GM19455 (cell line): ENCODE data around the gene NATD1.

Experiments used
- ATAC-seq: cut with Tn5 transposase; IDR thresholded peaks from one replicate; pipeline ENCODE4 v1.9.1; 2021; ENCODE audit not compliant: unreplicated experiment

The NATD1 gene, protein sequence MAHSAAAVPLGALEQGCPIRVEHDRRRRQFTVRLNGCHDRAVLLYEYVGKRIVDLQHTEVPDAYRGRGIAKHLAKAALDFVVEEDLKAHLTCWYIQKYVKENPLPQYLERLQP

DNA sequence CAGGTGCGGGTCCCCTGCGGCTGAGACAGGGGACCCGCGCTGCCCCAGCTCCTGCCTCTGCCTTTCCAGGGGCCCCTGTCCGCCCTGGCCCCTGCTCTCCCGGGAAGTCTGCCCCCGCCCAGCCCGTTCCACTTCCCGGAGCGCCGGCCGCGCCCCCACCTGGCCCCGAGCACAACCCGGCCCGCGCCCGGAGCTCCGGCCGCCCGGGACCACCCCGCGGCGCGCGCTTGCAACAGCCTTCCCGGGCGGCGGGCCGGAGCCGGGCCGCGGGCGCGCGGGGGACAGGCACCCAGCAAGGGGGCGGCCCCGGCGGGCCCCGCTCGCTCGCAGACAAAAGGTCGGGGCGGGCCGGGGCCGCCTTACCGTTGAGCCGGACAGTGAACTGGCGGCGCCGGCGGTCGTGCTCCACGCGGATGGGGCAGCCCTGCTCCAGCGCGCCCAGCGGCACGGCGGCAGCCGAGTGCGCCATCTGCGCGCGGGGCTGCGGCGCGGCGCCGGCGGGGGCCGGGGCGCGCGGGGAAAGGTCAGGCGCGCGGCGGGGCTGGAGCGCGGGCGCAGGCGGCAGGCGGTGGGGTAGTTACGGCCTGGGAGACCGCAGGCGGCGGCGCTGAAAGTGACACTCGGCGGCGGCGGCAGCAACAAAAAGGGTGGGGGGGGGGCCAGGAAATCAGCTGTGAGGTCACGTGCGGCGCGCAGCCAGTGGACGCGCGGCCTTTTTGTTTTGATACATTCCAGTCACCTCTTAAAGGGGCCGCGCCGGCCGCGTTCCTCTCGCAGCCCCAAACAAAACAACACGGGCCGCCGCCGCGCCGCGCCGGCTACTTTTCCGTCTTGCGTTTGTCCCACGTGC is at the start of gene NATD1:
NATD1 (minus strand) TSS at position 615 of the 850 bp plus-strand sequence; CDS start at position 469, 146 bp downstream.
- ATAC-seq, result peak; percentile 77

DNA sequence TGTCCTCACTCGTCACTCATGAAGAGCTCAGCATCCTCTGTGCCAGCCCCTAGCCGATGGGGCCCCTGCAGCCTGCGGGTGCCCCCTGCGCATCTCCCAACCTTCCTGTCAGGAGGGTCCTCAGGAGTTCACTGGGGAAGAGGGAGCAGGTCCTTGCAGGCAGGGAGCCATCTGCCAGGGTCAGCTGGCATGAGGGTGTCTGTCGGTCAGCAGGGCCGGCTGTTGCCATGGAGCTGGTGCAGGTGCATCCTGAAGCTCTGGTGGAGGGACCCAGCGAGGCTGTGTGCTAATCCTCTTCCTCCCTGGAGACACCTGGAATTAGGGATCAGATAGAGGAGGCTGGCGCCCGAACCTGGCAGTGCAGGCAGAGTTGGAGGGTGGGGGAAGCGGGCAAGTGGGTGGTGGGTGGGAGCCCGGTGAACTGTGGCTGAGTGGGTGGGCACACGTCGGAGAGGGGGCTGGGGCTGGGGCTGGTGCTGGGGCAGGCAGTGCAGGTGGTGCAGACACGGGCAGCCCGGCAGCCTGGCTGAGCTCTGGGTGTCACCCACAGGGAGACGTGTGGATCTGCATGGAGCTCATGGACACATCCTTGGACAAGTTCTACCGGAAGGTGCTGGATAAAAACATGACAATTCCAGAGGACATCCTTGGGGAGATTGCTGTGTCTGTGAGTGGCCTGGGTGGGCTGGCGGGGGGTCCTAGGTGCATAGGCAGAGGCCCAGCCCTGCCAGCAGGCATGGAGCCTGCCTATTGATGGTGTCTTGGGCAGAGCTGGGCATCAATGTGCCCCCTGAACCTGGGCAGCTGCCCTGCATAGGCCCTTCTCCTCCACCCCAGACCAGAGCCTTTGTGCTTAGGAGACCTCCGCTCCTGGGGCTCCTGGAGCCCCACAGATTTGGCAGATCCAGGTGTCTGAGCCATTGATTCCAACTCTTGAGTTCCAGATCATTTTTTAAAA is 48.7 kb upstream of the NATD1 start:
- ATAC-seq, result no peak

DNA sequence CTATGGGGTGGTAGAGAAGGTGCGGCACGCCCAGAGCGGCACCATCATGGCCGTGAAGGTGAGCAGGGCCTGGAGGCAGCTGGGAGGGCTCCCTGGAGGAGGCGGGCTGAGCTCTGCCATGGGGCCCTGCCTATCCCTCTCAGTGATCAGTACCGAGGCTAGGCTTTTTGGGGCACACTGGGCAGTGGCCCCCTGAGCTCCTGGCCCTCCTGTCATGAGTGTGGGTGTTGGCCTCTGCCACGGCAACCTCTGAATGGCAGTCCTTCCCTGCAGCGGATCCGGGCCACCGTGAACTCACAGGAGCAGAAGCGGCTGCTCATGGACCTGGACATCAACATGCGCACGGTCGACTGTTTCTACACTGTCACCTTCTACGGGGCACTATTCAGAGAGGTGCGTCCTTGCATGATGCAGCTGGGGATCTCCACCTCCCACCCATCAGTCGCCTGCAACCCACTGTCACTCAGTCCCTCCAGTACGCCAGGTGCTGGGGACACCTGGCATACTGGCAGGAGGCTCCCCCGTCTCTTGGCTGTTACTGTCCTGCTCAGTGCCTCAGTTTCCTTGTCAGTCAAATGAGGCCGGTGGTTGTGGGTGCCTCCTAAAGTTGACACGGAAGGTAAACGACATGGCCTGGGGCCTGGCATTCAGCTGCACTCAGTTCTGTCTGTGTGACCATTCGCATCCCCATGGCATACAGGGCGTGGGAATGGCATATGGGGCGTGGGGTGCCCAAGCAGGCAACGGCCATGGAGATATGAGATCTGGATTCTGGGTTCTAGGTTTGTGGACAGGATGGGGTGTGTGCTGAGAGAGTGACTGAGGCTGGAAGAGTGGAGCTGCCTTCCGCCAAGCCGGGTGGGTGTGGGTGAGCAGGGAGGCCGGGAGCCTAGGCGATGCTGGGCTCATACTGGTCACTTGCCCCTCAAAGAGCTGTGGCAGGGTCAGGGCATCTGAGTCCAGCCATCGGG is 47.7 kb upstream of the NATD1 start:
- no peak for ATAC-seq

DNA sequence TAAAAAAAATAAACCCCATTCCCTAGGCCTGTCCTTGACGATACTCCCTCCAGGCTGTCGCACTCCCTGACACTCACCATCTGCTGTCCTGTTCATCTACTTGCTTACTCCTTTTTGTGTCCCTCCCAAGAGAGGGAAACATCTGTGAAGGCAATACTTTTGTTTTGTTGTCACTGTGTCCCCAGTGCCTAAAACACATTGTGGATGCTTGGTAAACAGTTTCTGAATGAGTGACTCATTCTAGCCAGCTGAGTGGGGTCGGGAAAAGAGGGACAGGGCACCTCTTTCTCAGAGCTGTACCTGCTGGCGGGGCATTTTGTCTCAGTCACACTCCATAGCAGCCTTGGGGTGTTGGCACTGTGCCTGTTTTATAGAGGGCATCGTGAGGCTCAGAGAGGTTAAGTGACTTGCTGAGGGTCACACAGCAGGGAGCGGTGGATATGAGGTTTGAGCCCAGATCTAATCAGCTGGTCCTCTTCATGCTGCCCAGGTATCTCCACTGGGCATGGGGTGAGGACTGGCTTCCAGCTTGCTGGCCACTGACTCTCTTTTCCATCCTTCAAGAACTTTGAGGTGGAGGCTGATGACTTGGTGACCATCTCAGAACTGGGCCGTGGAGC is 46.9 kb upstream of the NATD1 start:
- ATAC-seq, result no peak

DNA sequence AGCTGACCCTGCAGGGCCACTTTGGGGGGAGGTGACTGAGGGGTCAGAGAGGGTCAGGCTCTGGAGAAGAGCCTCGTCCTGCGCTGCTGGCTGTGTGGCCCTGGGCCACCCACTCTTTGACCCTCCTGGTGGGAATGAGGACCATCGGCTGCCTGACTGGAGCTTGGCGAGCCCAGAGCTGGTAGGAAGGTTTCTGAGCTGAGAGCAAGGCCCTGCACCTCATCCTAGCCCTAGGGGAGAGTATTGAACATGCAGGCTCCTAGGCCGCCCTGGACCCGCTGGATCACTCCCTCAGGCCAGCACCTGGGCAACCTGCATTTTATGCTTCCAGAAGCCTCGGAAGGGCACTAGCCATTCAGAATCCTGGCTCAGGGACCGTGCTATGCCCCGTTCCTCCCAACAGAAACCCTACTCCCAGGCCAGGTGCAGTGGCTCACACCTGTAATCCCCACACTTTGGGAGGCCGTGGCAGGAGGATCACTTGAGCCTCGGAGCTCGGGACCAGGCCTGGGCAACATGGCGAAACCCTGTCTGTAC is 45.8 kb upstream of the NATD1 start:
- ATAC-seq, result no peak

DNA sequence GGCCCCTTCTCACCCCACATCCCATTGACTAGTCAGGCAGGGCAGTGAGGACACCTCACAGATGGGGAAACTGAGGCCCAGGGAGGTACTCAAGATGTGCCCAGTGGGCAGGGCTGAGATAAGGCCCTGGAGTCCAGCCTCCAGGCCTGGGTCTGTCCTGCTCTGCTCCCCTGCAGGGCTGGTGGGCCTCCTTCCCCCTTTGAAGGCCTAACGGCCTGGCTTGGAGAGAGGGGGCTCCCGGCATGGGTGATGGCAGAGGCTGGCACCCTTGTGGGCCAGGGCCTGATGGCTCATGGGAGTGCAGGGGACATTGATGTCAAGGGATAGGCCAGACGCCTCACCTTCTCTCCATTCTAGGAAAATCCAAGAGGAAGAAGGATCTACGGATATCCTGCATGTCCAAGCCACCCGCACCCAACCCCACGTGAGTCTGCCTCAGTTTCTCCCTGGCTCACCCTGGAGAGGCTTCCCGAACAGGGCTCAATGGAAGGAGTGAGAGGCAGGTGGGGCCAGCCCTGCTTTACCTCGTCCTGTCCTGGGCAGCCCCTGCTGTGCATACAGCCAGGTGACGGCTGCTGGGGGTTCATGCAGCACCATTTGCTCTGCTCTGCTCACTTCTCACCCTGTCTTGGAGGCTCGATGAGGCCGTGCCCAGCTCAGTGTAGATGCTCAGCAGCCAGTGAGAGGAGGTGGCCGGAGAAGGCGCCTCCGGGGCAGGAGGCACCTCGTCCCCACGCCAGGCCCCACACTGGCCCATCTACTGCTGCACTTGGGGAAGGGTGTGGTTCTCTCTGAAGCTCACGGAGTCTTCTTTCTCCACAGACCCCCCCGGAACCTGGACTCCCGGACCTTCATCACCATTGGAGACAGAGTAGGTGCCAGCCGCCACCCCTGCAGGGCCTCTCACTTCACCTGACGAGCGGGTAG is 45.1 kb upstream of the NATD1 start:
- no peak for ATAC-seq

DNA sequence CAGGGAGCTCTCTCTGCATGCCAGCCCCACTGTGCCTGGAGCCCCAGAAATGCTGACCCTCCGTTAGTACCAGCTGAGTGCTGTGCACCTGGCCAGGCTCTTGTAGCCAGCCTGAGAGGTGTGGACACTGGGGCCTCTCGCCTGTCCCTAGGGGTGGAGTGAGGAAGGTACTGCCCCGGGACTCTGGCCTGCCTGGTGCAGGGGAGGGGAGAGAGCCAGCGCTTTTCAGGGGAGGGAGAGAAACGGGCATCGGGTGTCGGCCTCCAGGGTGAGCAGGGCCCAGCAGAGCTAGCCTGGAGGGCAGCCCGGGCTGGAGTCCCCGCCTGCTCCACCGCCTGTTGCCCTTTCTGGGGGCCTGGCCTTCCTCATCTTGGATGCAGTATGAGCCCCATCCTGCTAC is 44.4 kb upstream of the NATD1 start:
- no peak for ATAC-seq

DNA sequence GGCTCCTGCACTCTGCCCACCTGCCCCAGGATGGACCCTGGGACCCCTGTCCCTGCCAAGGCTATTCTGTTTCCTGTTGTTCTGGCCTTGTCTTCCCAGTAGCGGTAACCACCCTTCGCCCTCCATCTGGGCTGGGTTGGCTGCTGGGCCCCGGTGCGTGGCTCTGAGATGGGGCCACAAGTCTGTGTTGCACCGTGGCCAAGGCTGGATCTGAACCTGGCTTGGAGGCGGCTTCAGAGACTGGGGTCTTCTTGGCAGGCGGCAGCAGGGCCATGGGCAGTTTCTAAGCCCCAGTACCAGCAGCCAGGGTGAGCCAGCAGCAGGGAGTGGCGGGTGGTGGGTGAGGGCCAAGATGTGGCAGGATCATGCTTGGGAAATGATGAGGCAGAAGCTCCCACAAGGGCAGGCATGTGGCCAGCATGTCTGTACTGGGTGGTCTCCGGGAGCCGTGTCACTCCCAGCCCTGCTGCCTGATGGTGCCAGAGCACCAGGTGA is 43.9 kb upstream of the NATD1 start:
- ATAC-seq, result no peak

DNA sequence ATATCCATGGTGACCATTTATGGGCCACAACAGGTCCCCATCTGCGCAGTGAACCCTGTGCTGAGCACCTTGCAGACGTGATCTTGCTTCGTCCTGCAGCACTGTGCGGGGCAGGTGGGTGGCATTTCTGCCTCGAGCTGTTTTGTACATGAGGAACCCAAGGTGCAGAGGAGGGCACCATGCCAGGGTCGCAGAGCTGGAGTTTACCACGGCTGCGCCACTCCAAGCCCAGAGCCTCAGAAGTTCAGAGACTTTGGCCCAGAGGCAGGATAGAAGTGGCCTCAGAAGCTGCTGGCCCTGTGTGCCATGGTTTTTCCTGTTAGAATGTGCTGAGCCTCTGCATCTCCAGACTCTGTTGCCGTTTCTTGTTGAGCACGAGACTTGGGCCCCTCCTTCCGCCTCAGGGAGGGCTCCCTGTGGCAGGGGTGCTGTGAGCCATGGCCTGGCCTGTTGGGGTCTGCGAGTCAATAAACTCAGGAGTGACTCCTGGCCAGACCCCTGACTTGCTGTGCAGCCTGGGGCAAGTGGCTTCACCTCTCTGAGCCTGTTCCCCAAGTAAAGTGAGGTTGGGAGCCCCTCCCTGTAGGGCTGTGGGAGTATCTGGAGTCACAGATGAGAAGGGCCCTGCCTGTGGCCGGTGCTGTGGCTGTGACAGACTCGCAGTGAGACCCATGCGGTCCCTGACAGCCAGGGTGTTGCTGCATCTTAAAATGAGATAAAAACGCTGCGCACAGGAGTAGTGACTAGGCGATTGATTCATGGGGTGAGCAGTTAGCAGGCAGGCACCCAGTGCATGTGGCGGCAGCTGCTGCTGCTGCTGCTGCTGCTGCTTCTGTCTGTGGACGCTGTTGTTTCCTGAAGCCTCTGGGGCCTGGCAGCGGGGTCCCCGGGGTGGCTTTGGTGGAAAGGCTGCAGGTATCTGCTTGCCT is 43.2 kb upstream of the NATD1 start:
- no peak for ATAC-seq

DNA sequence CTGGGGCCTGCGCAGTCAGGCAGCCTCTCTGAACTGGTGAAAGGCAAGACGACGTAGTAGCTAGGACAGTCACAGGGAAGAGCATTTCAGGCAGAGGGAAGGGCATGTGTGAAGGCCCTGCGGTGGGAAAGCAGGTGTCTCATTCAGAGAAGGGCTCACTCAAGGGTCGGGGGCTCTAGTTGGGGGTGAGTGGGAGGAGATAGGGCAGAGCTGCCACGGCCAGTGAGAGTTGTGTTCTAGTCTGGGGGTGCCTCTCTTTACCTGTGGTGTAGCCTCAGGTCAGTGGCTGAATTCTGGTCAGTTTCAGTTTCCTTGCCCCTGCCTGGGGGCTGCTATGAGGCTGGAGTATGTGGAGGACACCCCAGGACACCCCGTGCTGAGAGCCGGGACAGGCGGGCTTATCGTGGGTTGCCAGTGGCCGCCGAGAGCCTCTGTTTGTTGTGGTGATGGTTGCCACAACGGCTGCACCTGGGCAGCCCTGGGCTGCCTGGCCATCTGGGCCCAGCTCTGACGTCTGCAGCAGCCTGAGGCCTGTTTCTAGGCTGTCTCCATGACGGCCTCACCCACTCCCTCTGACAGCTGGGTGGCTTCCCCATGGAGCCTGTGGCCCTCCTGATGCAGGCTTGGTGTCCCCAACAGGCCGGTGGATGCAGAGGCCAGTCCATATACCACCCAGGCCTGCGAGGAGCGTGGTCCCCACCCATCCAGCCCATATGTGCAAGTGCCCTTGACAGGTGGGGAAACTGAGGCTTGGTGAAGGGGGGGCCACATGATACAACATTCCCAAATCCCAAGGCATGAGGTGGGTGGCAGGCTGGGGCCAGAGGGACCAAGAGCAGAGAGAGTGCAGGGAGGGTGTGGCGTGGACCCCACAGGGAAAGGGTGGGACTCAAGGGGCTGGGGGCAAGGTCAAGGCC is 42.1 kb upstream of the NATD1 start:
- no peak for ATAC-seq

DNA sequence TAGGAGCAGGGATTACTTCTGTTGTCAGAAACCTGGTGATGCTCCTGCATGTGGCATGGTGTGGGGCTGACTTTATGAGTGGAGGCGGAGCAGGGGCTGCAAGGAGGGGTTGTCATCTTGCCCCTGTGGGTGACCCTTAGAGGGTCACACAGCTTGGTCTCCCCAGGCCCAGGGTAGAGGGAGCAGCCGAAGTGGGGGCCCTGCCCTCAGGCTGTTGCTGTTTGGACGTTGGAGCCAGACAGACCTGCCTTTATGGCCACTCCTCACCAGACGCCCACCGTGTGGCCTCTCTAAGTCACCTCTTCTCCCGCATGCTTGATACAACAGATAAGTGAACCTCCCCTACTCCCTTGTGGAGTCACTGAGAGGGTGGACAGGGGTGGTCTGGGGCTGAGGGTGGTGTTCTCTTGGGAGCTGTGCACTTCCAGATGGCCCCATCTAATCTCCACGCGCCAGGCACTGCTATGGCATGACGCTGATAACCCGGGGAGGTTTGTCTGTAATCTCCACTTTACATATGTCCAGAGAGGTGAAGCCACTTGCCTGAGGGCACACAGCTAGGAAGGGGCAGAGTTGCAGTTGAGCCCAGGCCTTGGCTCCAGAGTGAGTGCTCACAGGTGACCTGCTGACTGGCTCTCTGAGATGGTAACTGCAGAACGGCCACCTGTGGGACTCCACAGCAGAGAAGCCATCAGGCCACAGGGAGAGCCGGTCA is 41.3 kb upstream of the NATD1 start:
- ATAC-seq, result no peak

DNA sequence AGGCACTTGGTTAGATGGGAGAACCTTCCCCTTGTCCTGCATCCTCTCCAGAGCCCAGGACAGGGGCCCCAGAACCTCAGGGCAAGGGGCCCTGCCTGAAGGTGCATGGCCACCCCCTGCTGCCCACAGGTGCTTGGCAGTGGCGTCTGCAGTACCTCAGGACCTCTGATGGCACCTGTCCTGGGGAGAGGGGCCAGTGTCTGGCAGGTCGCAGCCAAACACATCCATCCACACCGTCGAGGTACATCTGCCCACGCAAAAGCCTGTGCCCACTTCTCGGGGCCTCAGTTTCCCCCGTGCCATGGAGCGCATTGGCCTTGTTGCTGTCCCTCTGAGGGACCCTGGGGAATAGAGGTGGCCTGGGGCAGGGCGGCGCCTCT is 40.6 kb upstream of the NATD1 start:
- ATAC-seq, result no peak

DNA sequence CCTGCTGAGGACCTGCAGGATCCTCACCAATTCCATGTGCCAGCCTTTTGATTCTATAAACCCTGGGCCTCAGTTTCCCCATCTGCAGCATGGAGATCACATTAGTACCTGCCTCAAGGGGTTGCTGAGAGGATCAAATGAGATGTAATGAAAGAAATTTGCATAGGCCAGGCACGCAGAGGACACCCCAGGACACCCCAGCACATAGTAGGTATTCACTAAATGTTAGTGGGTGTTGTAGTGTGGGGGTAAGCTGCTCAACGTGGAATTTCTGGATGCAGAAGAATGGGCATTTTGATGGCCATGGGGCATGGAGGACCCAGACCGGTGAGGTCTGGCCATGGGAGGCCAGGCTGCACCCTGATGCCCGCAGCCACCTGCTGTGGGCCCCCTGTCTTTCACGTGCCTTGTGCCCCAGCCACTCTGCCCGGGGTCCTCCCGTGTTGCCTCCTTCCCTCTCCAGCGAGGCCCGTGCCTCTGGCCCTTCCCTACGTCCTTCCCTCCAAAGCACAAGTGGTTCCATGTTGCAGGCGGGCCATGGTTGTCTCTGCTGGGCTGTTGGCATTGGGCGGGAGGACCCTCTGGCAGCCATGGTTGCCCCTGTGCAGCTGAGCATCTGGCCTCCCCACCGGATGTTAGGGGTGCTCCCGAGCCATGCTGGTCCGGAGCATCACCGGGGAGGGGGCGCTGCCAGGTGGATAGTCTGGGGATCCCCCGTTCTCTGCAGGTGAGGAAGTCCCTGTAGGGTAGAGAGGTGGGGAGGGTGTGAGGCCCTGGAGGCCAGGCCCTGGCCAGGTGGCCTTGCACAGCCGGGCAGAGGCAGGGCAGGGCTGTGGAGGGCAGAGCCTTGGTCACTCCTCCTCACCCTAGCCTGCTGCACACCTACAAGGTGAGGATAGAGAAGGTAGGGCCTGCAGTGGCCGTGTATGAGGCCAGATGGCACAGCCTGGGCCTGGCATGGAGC is 39.9 kb upstream of the NATD1 start:
- ATAC-seq, result no peak

DNA sequence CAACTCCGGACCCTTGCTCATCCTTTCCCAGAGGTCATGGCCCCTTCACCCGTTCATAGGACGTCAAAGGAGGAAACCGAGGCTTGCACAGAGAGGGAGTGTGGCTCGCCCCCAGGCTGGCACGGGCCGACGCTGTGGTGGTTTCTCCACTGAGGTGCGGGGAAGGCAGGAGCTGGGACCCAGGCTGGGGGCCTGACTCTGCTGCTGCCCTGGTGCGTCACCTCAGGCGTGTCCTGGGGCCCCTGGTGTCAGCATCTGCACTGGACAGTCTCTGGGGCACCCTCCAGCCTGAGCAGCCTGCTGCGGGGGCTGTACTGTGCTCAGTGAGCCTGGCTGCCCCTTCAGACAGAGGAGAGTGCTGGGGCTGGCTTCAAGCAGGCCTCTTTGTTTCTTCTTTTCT is 38.7 kb upstream of the NATD1 start:
- ATAC-seq, result no peak

DNA sequence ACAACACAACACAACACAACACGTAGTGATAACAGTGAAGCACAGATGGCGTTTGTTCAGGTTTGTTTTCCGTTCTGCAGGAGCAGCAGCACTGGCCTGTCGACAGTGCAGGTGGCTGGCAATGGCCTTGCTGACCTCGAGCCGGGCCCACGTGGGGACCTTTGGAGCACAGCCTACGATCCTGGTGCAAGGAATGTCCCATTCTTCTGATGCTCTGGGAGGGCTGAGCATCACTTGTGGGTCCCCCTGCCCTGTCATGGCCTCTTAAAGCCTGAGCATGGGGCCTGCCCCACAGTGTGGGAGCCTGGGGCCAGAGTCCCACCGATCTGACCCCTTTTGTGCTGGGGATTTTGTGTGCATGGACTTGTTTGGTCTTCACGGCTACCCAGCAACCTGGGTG is 38.1 kb upstream of the NATD1 start:
- no peak for ATAC-seq
